Measurements from ENCODE around the gene SCN1B.
A peak's percentile ranks its signal among the peaks of the same experiment; 100 is the strongest.

- no peak for TF ChIP-seq CTCF (IDR thresholded peaks at IDR 0.05)
- TF ChIP-seq EP300 (IDR thresholded peaks at IDR 0.05) = peak in 1 of 2 donors; percentile 26
- TF ChIP-seq POLR2A (IDR thresholded peaks at IDR 0.05) = no peak
Observed at GRCh38 chr19:35017507-35017906, 12.8 kb upstream of the SCN1B start.

Data from tibial nerve (tissue), 4 donors.